HepG2 (cell line): ENCODE measurements around the gene TMEM258. TPM values are rescaled to one million over a fixed set of nuclear protein-coding genes. Genes with fewer than 3 reads are reported as not detected.

Experiments
- FOXA1 ChIP-seq, 2 experiments: fragments of 450-650 bp in 1 of 2; sonication (generic) in 1 of 2; formaldehyde crosslinking in 1 of 2; IDR thresholded peaks; 2 replicates each; pipeline versions ENCODE4 v1.4.0 to v1.6.1; 2016 to 2020; ENCODE audit warnings: missing genetic modification reagents in 1 of 2
- HHEX ChIP-seq: IDR thresholded peaks from 2 replicates; pipeline ENCODE4 v1.6.1; 2016; ENCODE audit warnings: control low read depth
- HNRNPUL1 ChIP-seq: fragments of 200-400 bp; formaldehyde crosslinking; IDR thresholded peaks from 2 replicates; pipeline ENCODE4 v1.6.1; 2017; ENCODE audit warnings: low read depth, mild to moderate bottlenecking, low read length, moderate library complexity
- HOXA5 ChIP-seq: sonication (generic); formaldehyde crosslinking; IDR thresholded peaks from 2 replicates; pipeline ENCODE4 v1.4.0; 2020; ENCODE audit warnings: missing genetic modification reagents
- NCOR1 ChIP-seq: fragments of 200-600 bp; sonication (generic); IDR thresholded peaks from 2 replicates; pipeline ENCODE4 v1.7.0; 2017; ENCODE audit warnings: antibody characterized with exemption, low read length, borderline replicate concordance
- ZNF20 ChIP-seq: sonication (generic); formaldehyde crosslinking; IDR thresholded peaks from 2 replicates; pipeline ENCODE4 v1.4.0; 2020; ENCODE audit warnings: mild to moderate bottlenecking, moderate library complexity, missing genetic modification reagents
- ZNF333 ChIP-seq: sonication (generic); formaldehyde crosslinking; IDR thresholded peaks from 2 replicates; pipeline ENCODE4 v1.4.0; 2020; ENCODE audit warnings: mild to moderate bottlenecking, missing genetic modification reagents, borderline replicate concordance
- ZNF446 ChIP-seq: sonication (generic); formaldehyde crosslinking; IDR thresholded peaks from 2 replicates; pipeline ENCODE4 v1.5.0; 2020; ENCODE audit warnings: mild to moderate bottlenecking, missing genetic modification reagents
- ZNF549 ChIP-seq: sonication (generic); formaldehyde crosslinking; IDR thresholded peaks from 2 replicates; pipeline ENCODE4 v1.5.0; 2020; ENCODE audit warnings: missing genetic modification reagents
- ZNF629 ChIP-seq: sonication (generic); formaldehyde crosslinking; conservative IDR thresholded peaks from 2 replicates; pipeline ENCODE4 v1.5.0; 2020; ENCODE audit warnings: missing genetic modification reagents
- polyA plus RNA-seq, 8 experiments: library from polyadenylated mRNA; depleted of rRNA in 3 of 8; stranded (reverse) in 7 of 8; unstranded in 1 of 8; fragments of >200 nt; fragmentation: Illumina TruSeq in 4 of 8; extraction: Trizol in 4 of 8; gene quantifications; 2 replicates each; pipeline versions ENCODE4 v1.2.1 to v1.2.3, GENCODE V29; 2011 to 2016; ENCODE audit warnings: low read depth in 4 of 8, missing spikeins in 1 of 8, mixed read lengths in 1 of 8; ENCODE audit not compliant: insufficient read depth in 1 of 8
- total RNA-seq, 5 experiments: library from RNA; depleted of rRNA; stranded (reverse); fragments of >200 nt; fragmentation: Illumina TruSeq; extraction: Trizol; gene quantifications; 2 replicates each; pipeline ENCODE4 v1.2.3, GENCODE V29; 2016; ENCODE audit warnings: low read depth in 1 of 5
- TF ChIP-seq, protein P1 (sequence below): conservative IDR thresholded peaks from 2 replicates; pipeline ENCODE4 v1.6.1; 2018; ENCODE audit warnings: missing genetic modification reagents
- TF ChIP-seq, protein P2 (sequence below): sonication (generic); formaldehyde crosslinking; IDR thresholded peaks from 2 replicates; pipeline ENCODE4 v1.4.0; 2020; ENCODE audit warnings: missing genetic modification reagents
- TF ChIP-seq, protein P3 (sequence below), 2 experiments: IDR thresholded peaks; 2 replicates each; pipeline ENCODE4 v1.6.1; 2011 to 2012; ENCODE audit warnings: low read length in 2 of 2, borderline replicate concordance in 1 of 2, low read depth in 1 of 2, mild to moderate bottlenecking in 1 of 2, moderate library complexity in 1 of 2
- TF ChIP-seq, protein P4 (sequence below): sonication (generic); formaldehyde crosslinking; IDR thresholded peaks from 2 replicates; pipeline ENCODE4 v1.4.0; 2020; ENCODE audit warnings: mild to moderate bottlenecking, missing genetic modification reagents

TMEM258 gene
- total and polyA plus RNA-seq, 2 of the 13 experiments (the other 11 are each of a cell fraction or from before 2014, with no cell fraction given) = 175 to 424 TPM

DNA sequence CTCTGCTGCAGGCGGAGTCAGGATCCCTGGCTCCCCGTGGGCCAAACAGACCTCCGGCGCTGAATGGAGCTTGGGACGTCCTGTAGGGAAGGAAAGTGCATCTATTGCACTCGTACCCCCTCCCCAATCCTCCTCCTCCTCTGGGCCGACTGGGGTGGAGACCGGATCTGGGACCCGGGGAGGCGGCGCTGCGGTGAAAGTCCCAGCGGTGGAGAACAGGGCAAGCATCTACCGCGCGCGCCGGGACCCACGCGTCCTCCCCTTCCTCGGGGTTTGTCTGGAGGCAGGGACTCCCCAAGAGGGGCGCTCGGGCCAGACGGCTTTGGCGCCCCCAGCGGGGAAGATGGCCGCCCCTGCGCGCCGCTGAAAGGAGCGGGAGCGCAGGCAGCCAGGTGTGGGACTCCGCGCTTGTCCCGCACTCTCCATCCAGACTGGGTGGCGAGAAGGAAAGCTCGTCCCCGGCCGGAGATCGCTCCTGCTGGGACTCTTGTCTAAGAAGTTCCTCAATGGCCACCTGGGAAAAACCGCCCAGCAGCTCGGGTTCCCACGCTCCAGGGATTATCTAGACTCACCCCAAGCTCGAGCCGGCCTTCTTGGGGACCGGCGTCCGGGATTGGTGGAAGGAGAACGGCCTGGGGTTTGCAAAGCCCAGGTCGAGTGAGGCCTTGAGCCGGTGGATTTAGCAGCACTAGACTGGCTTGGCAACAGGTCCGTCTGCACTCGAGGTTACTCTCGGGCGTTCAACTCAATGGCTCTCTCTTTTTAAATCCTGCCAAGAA, 36.4 kb upstream of the TMEM258 start (continued):
- TF ChIP-seq, protein P1, sequence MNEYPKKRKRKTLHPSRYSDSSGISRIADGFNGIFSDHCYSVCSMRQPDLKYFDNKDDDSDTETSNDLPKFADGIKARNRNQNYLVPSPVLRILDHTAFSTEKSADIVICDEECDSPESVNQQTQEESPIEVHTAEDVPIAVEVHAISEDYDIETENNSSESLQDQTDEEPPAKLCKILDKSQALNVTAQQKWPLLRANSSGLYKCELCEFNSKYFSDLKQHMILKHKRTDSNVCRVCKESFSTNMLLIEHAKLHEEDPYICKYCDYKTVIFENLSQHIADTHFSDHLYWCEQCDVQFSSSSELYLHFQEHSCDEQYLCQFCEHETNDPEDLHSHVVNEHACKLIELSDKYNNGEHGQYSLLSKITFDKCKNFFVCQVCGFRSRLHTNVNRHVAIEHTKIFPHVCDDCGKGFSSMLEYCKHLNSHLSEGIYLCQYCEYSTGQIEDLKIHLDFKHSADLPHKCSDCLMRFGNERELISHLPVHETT (CRISPR knock-in tag) = no peak
- TF ChIP-seq ZNF333 (CRISPR knock-in tag) = no peak
- peak; percentile 55; the same call in 1 of the 2 replicates for TF ChIP-seq HOXA5
- no peak for TF ChIP-seq NCOR1
- no peak for TF ChIP-seq ZNF629
- no peak for TF ChIP-seq HHEX (CRISPR knock-in tag)
- no peak for TF ChIP-seq FOXA1 (IDR thresholded peaks at IDR 0.05)
- no peak for TF ChIP-seq FOXA1 (CRISPR knock-in tag; IDR thresholded peaks at IDR 0.05)
- no peak; the same call in 1 of the 2 replicates for TF ChIP-seq ZNF446 (CRISPR knock-in tag)
- TF ChIP-seq ZNF549 (CRISPR knock-in tag) = no peak
- TF ChIP-seq ZNF20 (CRISPR knock-in tag) = no peak
- TF ChIP-seq, protein P2, sequence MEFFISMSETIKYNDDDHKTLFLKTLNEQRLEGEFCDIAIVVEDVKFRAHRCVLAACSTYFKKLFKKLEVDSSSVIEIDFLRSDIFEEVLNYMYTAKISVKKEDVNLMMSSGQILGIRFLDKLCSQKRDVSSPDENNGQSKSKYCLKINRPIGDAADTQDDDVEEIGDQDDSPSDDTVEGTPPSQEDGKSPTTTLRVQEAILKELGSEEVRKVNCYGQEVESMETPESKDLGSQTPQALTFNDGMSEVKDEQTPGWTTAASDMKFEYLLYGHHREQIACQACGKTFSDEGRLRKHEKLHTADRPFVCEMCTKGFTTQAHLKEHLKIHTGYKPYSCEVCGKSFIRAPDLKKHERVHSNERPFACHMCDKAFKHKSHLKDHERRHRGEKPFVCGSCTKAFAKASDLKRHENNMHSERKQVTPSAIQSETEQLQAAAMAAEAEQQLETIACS (CRISPR knock-in tag) = peak; percentile 47; the same call in 1 of the 2 replicates
- TF ChIP-seq HNRNPUL1 = no peak
- TF ChIP-seq, protein P3, sequence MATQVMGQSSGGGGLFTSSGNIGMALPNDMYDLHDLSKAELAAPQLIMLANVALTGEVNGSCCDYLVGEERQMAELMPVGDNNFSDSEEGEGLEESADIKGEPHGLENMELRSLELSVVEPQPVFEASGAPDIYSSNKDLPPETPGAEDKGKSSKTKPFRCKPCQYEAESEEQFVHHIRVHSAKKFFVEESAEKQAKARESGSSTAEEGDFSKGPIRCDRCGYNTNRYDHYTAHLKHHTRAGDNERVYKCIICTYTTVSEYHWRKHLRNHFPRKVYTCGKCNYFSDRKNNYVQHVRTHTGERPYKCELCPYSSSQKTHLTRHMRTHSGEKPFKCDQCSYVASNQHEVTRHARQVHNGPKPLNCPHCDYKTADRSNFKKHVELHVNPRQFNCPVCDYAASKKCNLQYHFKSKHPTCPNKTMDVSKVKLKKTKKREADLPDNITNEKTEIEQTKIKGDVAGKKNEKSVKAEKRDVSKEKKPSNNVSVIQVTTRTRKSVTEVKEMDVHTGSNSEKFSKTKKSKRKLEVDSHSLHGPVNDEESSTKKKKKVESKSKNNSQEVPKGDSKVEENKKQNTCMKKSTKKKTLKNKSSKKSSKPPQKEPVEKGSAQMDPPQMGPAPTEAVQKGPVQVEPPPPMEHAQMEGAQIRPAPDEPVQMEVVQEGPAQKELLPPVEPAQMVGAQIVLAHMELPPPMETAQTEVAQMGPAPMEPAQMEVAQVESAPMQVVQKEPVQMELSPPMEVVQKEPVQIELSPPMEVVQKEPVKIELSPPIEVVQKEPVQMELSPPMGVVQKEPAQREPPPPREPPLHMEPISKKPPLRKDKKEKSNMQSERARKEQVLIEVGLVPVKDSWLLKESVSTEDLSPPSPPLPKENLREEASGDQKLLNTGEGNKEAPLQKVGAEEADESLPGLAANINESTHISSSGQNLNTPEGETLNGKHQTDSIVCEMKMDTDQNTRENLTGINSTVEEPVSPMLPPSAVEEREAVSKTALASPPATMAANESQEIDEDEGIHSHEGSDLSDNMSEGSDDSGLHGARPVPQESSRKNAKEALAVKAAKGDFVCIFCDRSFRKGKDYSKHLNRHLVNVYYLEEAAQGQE (IDR thresholded peaks at IDR 0.05; ENCODE audit: borderline replicate concordance in 1 of 2, low read depth in 1 of 2, low read length in 2 of 2) = no peak
- TF ChIP-seq, protein P4, sequence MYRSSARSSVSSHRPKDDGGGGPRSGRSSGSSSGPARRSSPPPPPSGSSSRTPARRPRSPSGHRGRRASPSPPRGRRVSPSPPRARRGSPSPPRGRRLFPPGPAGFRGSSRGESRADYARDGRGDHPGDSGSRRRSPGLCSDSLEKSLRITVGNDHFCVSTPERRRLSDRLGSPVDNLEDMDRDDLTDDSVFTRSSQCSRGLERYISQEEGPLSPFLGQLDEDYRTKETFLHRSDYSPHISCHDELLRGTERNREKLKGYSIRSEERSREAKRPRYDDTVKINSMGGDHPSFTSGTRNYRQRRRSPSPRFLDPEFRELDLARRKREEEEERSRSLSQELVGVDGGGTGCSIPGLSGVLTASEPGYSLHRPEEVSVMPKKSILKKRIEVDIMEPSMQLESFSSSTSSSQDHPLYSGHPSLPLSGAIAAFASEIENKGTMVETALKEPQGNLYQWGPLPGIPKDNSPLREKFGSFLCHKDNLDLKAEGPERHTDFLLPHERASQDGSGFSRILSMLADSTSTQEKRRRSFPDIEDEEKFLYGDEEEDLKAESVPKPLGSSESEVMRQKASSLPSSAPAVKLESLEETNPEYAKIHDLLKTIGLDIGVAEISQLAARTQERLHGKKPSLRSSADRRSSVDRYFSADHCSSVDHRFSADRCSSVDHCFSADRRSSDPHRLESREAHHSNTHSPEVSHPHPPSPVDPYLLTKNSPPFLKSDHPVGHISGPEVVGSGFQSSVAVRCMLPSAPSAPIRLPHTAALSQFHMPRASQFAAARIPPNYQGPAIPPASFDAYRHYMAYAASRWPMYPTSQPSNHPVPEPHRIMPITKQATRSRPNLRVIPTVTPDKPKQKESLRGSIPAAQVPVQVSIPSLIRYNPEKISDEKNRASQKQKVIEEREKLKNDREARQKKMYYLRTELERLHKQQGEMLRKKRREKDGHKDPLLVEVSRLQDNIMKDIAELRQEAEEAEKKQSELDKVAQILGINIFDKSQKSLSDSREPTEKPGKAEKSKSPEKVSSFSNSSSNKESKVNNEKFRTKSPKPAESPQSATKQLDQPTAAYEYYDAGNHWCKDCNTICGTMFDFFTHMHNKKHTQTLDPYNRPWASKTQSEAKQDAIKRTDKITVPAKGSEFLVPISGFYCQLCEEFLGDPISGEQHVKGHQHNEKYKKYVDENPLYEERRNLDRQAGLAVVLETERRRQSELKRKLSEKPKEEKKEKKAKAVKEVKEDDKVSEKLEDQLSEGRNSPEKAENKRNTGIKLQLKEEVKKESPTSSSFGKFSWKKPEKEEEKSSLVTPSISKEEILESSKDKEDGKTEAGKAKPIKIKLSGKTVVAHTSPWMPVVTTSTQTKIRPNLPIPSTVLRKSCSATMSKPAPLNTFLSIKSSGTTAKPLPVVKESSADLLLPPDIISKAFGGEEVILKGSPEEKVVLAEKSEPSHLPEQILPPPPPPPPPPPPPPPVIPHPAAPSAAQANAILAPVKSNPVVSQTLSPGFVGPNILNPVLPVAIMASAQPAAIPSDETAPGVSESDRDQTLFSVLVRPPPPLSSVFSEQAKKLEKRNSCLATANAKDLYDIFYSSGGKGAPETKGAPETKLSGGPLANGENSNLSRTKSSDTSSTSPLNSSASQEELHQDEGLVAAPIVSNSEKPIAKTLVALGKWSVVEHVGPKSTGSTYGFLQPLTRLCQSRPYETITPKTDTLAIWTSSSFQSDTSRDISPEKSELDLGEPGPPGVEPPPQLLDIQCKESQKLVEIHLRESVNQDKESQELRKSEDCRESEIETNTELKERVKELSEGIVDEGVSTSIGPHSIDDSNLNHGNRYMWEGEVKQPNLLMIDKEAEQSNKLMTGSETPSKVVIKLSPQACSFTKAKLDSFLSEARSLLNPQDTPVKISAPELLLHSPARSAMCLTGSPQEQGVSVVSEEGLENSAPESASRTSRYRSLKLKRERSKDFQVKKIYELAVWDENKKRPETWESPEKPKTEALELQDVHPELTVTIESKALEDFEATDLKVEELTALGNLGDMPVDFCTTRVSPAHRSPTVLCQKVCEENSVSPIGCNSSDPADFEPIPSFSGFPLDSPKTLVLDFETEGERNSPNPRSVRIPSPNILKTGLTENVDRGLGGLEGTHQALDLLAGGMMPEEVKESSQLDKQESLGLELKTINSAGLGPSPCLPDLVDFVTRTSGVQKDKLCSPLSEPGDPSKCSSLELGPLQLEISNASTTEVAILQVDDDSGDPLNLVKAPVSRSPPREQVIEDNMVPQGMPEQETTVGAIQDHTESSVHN = no peak
